Gastroesophageal sphincter (tissue), 4 donors: Measurements from ENCODE around the gene TMEM40. TPM values are rescaled to one million over a fixed set of nuclear protein-coding genes. Genes with fewer than 3 reads are reported as not detected.

Experiments used
- ATAC-seq: fragments of 150-250 bp; one replicate; pipeline ENCODE4 v1.9.1; 2016; ENCODE audit warnings: mild to moderate bottlenecking, moderate library complexity
- H3K27ac ChIP-seq, 4 donors: fragments of 200-600 bp; sonication (generic) in 3 of 4; 1 replicate in 3 of 4; 2 replicates in 1 of 4; pipeline ENCODE4 v1.5.1; 2016 to 2019
- H3K27me3 ChIP-seq: fragments of 200-600 bp; sonication (generic); one replicate; pipeline ENCODE4 v1.5.1; 2019
- H3K36me3 ChIP-seq, 2 donors: fragments of 200-600 bp; sonication (generic); one replicate each; pipeline ENCODE4 v1.5.1; 2019; ENCODE audit warnings: control low read depth in 1 of 2
- H3K4me1 ChIP-seq, 3 donors: fragments of 200-600 bp; sonication (generic); 1 replicate in 2 of 3; 2 replicates in 1 of 3; pipeline ENCODE4 v1.5.1; 2016 to 2019; ENCODE audit warnings: control low read depth in 2 of 3
- H3K4me3 ChIP-seq, 2 donors: fragments of 200-600 bp; sonication (generic); one replicate each; pipeline ENCODE4 v1.5.1; 2019; ENCODE audit warnings: mild to moderate bottlenecking in 1 of 2, moderate library complexity in 1 of 2
- H3K9me3 ChIP-seq, 3 donors: fragments of 200-600 bp; sonication (generic); one replicate each; pipeline ENCODE4 v1.5.1; 2017 to 2019; ENCODE audit warnings: control low read depth in 2 of 3
- CTCF ChIP-seq, 4 experiments: fragments of 200-600 bp in 2 of 4; fragments of 450-650 bp in 2 of 4; sonication (generic) in 1 of 4; IDR thresholded peaks; one replicate each; pipeline ENCODE4 v1.5.1; 2017 to 2019; ENCODE audit warnings: antibody characterized with exemption in 4 of 4, mild to moderate bottlenecking in 2 of 4, moderate library complexity in 2 of 4
- EP300 ChIP-seq: sonication (generic); formaldehyde crosslinking; IDR thresholded peaks from one replicate; pipeline ENCODE4 v1.6.1; 2017; ENCODE audit warnings: antibody characterized with exemption, mild to moderate bottlenecking
- POLR2A ChIP-seq, 2 donors: fragments of 450-650 bp; IDR thresholded peaks; one replicate each; pipeline ENCODE4 v1.6.1; 2017; ENCODE audit warnings: antibody characterized with exemption in 2 of 2, mild to moderate bottlenecking in 2 of 2, moderate library complexity in 1 of 2
- POLR2AphosphoS5 ChIP-seq: sonication (generic); formaldehyde crosslinking; IDR thresholded peaks from one replicate; pipeline ENCODE4 v1.6.1; 2017; ENCODE audit warnings: antibody characterized with exemption
- WGBS, 2 donors: methylation state at CpG; one replicate each; pipeline ENCODE4 v1.1.5; 2018; ENCODE audit warnings: low coverage in 1 of 2; 5-methylcytosine and 5-hydroxymethylcytosine counted together
- total RNA-seq, 4 donors: library from RNA; depleted of rRNA; stranded (reverse); fragments of >200 nt; gene quantifications; one replicate each; pipeline ENCODE4 v1.1.0, GENCODE V29; 2016

TMEM40 gene
- total RNA-seq, 4 donors from 2014 or later: 3.0 TPM; not detected in 3

DNA sequence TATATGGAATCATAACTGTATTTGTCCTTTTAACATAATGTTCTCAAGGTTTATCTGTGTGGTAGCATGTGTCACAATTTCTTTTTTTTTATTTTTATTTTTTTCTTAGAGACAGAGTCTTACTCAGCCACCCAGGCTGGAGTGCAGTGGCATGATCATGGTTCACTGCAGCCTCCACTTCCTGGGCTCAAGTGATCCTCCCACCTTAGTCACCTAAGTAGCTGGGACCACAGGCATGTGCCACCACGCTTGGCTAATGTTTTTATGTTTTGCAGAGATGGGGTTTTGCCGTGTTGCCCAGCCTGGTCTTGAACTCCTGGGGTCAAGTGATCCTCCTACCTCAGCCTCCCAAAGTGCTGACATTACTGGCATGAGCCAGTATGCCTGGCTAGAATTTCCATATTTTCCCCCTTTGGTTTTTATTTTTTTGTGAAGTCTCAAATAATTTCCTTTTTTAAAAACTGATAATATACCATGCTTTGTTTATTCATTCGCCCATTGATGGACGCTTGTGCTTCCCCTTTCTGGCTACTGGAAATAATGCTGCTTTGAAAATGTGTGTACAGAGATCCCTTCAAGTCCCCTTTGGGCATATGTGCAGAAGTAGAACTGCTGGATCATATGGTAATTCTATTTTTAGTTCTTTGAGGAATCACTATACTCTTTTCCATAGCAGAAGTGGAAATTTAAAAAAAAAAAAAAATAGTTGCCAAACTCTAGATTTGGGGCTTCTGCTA is 28.4 kb downstream of the TMEM40 start:
- Histone ChIP-seq H3K4me3 (no peak overlapping the region), H3K27me3 (no peaks in the 10 kb centered on the region), H3K36me3 (no peaks in the 10 kb centered on the region), H3K27ac (no peak overlapping the region), H3K4me1 (peaks cover 0 to 19% (median 5%) of the 10 kb centered on the region in 3 donors), H3K9me3 (no peaks in the 10 kb centered on the region)
- no peak for ATAC-seq
- no peak for TF ChIP-seq CTCF (IDR thresholded peaks at IDR 0.05)
- TF ChIP-seq EP300: no peak
- no peak for TF ChIP-seq POLR2A (IDR thresholded peaks at IDR 0.05)
- TF ChIP-seq POLR2AphosphoS5: no peak
- 73 to 75% methylated on average over 4 of the region's 4 CpGs for WGBS, 2 donors

- peak; percentile 55 for ATAC-seq
- no peak overlapping the region for H3K4me3 ChIP-seq
- H3K27ac ChIP-seq: peak overlapping the region; percentile 35 to 66 (median 58)
- WGBS, 2 donors: 20 to 23% methylated on average over 4 to 6 of the region's 7 CpGs
- H3K4me1 ChIP-seq: peaks cover 0 to 19% (median 5%) of the 10 kb centered on the region in 3 donors
- no peaks in the 10 kb centered on the region for H3K27me3 ChIP-seq
- H3K9me3 ChIP-seq: no peaks in the 10 kb centered on the region
- TF ChIP-seq CTCF (IDR thresholded peaks at IDR 0.05): no peak
- TF ChIP-seq EP300: no peak
- no peak for TF ChIP-seq POLR2AphosphoS5
- TF ChIP-seq POLR2A (IDR thresholded peaks at IDR 0.05): no peak
- H3K36me3 ChIP-seq: no peaks in the 10 kb centered on the region
Observed at GRCh38 chr3:12729051-12729651, 29.9 kb downstream of the TMEM40 start.

GRCh38 chr3:12727937-12728336 is 31.1 kb downstream of the TMEM40 start:
- no peak for ATAC-seq
- WGBS, 2 donors: 93 to 100% methylated on average over 2 of the region's 2 CpGs

GRCh38 chr3:12727481-12727880 is 31.6 kb downstream of the TMEM40 start:
- Histone ChIP-seq H3K4me3 (no peak overlapping the region), H3K9me3 (no peaks in the 10 kb centered on the region), H3K27ac (no peak overlapping the region), H3K27me3 (no peaks in the 10 kb centered on the region), H3K36me3 (no peaks in the 10 kb centered on the region), H3K4me1 (peaks cover 0 to 19% (median 5%) of the 10 kb centered on the region in 3 donors)
- no peak for ATAC-seq
- TF ChIP-seq POLR2AphosphoS5: no peak
- TF ChIP-seq EP300: no peak
- TF ChIP-seq POLR2A (IDR thresholded peaks at IDR 0.05): no peak
- no peak for TF ChIP-seq CTCF (IDR thresholded peaks at IDR 0.05)
- WGBS, 2 donors: 17% methylated on average over 2 of the region's 3 CpGs; no CpG with 5 or more reads in 1 of the 2 donors

More at GRCh38 chr3:12727937-12728336, 31.1 kb downstream of the TMEM40 start:
- TF ChIP-seq POLR2A (IDR thresholded peaks at IDR 0.05): no peak
- no peak for TF ChIP-seq POLR2AphosphoS5
- TF ChIP-seq CTCF (IDR thresholded peaks at IDR 0.05): no peak
- no peak for TF ChIP-seq EP300
- H3K4me1 ChIP-seq: peaks cover 0 to 19% (median 5%) of the 10 kb centered on the region in 3 donors
- H3K4me3 ChIP-seq: no peak overlapping the region
- H3K9me3 ChIP-seq: no peaks in the 10 kb centered on the region
- no peaks in the 10 kb centered on the region for H3K36me3 ChIP-seq
- no peaks in the 10 kb centered on the region for H3K27me3 ChIP-seq
- no peak overlapping the region for H3K27ac ChIP-seq

GRCh38 chr3:12725436-12725835 is 33.6 kb downstream of the TMEM40 start:
- TF ChIP-seq POLR2AphosphoS5 (no peak), EP300 (no peak), CTCF (IDR thresholded peaks at IDR 0.05) (no peak), POLR2A (IDR thresholded peaks at IDR 0.05) (no peak)
- H3K27ac ChIP-seq: no peak overlapping the region
- no CpG with 5 or more reads among the region's 1 CpG for WGBS, 2 donors
- H3K9me3 ChIP-seq: no peaks in the 10 kb centered on the region
- no peaks in the 10 kb centered on the region for H3K27me3 ChIP-seq
- H3K4me3 ChIP-seq: no peak overlapping the region
- no peaks in the 10 kb centered on the region for H3K36me3 ChIP-seq
- peaks cover 0 to 19% (median 5%) of the 10 kb centered on the region in 3 donors for H3K4me1 ChIP-seq
- no peak for ATAC-seq
